Measurements from ENCODE around the gene RHPN2.

RHPN2 gene

DNA sequence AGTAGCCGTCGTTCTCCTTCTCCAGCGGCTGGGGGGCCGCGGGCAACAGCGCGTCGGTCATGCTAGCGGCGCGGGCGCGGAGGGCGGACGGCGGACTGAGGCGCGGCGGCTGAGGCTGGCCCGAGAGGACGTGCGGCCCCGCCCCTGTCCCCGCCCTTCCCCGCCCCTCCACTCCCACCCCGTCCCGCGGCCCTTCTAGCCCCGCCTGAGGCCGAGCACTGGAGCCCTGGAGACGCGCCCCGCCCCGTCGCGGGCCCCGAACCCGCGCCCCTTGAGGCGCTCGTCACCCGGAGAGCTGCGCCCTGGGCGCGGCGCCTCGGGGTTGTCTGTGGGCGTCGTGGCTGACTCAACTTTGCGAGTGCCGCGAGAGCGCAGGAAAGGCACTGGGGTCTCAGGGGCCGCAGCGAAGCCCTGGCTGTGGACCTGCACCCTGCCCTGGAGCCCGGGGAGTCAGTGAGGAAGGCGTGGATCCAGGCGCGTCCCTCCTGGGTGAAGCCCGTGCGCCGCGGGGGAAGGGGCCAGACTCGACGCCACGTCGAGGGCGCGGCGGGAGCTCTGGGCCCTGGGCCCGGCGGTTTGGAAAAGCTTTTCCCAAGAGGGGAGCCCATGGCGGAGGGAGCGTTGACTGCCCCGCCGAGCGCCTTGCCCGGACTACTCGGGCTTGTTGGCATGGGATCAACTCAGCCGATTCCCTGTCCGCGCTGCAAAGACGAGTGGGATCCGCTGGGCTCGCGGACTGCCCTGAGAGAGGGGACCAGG, at the start of gene RHPN2:
RHPN2 (minus strand) TSS at position 97 of the 759 bp plus-strand sequence; CDS start at position 61, 36 bp downstream.
- peak; percentile 62 for DNase-seq

DNA sequence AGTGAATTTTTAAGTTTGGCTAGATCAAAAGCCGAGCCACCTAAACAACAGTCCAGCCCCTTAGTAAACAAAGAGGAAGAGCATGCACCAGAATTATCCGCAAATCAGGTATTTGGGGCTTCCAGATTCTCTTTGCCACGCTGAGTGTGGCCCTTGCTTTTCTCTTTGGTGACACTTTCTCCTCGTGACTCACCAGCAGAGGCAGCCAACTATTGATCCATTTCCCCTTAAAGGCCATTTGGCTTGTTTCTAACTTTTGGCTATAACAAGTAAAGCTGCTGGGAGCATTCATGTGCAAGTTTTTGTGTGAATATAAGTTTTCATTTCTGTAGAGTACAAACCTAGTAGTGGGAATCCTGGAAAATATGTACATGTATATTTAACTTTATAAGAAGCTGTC, 49.6 kb upstream of the RHPN2 start:
- no peak for DNase-seq

DNA sequence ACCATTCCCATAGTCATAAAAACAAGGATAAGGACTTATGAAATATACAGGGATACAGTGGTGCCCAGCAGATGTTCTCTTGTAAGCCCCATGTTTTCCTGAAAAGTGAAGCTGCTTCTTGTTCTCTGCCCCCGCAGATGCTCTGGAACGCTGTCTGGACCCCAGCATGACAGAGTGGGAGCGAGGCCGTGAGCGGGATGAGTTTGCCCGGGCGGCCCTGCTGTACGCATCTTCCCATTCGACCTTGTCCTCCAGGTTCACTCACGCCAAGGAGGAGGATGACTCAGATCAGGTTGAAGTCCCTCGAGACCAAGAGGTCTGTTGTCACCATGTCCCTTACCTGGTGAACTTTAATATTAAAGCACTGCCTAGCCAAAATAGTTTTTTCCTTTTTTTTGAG, 46.9 kb upstream of the RHPN2 start:
- DNase-seq: no peak

DNA sequence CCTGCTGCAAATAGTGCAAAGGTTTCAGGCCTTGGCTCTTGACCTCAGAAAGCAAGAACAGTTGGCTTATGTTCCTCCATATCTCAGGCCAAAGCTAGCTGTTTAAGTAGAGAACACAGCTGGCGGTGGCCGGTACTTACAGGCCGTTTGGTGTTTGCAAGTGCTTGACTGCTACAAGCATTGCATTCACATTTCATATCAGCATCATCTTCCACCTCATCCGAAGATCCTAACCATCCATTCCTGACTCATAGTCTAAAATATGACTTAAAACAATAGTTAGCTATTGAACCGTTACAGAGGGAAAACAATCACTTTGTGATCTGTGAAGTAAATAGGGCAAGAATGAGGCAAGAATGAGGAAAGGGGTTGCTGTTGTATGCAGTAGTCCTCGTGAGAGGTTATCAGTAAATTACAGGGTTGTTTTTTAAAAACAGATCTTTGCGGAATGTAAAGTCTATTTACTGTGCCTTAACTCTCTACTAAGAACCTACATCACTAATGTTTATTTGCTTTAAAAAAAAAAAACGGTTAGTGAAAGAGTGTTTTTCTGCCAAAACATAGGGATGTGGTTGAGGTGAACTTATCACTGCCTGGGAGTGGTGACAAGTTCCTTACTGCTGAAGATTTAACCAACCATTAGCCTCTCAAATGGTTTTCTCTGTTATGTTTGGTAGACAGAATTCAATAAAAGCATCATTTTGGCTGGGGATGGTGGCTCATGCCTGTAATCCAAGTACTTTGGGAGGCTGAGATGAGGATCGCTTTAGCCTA, 45.6 kb upstream of the RHPN2 start:
- no peak for DNase-seq

DNA sequence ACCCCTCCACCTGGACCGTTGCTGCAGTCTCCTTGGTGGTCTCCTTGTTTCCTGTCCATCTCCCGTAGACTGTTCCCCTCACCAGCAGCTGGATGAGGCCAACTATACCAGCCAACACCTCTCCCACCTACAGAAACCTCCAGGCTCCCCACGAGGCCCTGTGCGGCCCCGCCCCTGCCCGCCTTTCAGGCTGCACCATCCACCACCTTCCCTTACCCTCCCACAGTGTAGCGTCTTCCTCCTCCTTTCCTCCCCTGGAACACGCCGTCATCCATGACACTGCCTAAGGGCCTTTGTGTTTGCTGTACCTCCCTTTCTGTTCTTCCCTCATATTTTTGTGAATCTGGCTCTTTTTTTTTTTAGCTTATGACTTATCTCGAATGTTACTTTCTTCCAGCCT, 43.5 kb upstream of the RHPN2 start:
- DNase-seq: no peak

DNA sequence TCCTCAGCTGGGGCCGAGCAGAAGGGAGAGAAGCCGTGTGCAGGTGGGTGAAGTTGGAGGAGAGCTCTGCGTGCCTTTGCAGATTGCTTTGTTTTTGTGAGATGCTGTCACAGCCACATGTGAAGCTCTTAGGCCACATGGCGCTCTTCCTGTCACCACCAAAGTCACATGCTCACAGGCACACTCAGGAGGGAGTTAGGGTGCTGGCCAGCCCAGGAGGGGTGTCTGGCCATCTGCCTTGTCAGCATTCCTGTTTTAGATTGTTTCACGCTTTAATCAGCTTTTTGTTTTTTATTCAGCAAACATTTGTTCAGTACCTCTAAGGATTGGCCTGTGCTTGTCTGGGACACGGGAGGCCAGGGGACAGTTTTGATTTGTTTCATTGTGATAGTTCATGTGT, 38.2 kb upstream of the RHPN2 start:
- DNase-seq: no peak

DNA sequence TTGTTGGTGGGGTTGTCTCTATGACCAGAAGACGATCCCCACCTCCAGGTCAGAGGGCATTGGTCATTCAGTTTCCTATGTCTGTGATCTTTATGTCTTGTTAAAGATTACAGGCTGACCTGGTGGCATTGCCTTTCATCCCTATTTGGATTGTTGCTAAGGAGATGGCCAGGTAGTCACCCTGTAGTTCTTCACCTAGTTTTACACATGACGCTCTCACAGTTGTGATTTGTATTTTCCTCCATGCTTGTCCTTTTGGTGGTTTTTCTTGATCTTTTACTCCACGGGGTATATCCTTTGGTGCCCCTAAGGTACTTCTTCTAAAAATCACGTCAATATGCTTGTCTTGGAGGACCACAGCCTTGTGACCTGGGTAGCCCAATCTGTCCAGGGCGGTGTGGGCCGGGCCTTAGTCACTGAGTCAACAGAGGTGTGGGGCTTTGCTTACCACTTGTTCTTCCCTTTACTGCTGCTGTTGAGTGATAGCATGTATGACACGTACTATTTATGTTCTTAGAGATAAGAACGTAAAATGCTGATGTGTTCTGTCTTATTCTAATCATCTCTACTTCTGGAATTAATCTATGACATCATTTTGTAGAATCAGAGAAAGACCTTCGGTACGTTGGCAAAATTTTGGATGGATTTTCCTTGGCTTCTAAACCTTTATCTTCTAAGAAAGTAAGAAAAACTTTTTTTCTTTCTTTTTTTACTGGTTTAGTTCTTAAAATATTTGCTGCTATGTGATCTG, 36.4 kb upstream of the RHPN2 start:
- DNase-seq: no peak

DNA sequence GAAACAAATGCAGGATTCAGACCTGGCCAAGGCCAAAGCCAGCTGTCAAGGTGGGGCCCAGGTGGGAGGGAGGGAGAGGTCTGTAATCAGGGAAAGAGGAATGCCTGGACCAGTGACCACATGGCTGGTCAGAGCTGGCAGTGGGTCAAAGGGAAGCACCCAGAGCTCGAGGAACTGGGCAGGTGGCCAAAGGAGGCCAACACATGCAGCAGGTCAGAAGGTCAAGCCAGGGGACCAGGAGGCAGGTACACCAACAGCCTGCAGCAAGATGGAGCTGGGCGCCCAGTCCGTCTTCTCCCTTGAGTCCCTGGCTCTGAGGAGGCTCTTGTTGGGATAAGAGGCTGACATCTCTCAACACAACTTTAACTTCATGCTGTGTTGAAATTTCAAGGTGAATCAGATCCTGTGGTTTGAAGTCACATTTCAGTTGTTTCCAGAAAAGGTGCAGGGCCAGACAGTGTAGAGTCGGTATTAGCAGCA, 33.4 kb upstream of the RHPN2 start:
- DNase-seq: no peak

DNA sequence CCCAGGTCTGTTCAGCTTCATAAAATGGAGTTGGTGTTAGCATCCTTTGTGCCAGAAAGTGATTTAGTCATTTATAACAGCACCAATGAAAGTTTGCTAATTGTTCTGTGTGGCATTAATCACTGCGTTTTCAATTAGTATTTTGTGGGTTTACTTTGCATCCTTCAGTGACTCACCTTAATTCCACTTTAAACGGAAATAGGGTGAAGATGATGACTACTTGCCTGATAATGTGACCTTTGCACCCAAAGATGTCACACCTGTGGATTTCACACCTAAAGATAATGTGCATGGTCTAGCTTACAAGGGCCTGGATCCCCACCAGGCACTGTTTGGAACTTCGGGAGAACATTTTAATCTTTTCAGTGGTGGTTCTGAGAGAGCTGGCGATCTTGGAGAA, 31.3 kb upstream of the RHPN2 start:
- no peak for DNase-seq

DNA sequence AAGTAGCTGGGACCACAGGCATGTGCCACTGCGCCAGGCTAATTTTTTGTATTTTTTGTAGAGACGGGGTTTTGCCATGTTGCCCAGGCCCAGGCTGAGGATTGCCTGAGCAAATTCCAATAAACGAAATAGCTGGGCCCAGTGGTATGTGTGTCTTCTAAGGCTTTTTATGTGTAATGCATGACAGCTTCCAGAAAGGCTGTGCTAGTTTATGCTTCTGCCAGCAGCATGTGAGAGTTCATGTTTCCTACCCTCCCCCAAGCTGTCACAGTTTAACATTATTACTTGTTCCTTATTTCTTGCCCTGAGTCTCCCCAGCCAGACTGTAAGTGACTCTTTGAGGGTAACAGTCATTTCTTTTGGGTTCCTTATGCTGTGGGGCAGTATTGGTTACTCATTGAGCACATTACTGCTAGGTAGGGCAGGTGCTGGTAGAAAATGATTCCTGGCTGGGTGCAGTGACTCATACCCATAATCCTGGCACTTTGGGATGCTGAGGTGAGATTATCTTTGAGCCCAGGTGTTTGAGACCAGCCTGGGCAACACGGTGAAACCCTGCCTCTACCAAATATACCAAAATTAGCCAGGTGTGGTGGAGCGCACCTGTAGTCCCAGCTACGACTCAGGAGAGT, 29.9 kb upstream of the RHPN2 start:
- no peak for DNase-seq

DNA sequence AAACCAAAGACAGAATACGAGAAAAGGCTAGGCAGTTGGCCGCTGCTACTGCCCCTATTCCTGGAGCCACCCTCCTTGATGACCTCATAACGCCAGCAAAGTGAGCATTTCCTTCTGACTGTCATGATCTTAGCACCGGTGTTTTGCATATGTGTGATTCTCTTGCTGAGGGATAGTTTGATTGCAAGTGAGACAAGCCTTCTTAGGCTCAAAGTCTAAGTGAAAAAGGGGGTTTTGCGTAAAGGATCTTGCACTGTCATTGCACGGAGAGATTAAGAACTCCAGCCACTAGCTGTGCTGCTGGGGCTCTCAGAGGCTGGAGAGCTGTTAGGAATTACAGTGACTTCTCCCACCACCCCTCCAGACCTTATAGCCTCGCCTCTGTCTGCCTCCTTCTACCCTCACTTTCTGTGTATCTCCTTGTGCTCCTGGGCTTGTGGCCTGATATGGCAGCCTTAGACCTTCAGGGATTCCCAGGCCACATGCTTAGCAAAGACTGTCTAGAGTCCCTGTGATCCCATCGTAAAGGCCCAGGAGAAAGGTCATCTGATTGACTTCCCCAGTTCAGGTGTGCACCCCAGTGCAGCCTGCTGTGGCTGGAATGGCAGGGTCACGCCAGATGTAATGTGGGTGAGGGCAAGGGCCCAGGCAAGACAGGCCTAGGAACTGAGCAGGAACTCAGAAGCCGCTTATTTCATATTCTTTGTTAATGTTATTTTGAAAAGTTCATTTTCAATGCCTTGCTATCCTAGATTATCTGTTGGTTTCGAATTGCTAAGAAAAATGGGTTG, 28.9 kb upstream of the RHPN2 start:
- no peak for DNase-seq

DNA sequence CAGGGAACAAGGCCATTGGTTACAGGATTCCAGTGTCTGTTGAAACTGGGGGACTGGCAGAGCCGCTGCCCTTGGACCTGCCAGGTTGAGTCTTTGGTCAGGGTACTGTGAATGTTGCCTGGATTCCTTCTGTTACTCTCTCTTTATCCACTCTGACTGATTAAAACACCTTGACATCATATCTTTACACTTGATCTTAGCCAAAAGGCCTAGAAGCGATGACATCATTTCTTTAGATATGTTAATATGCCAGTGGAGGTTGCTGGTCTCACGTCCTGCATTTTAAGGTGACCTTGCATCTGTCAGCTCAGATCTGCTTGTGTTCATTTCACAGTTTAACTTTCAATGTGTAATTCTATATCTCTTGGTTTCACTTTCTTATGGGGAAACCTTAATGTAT, 25.5 kb upstream of the RHPN2 start:
- DNase-seq: no peak

DNA sequence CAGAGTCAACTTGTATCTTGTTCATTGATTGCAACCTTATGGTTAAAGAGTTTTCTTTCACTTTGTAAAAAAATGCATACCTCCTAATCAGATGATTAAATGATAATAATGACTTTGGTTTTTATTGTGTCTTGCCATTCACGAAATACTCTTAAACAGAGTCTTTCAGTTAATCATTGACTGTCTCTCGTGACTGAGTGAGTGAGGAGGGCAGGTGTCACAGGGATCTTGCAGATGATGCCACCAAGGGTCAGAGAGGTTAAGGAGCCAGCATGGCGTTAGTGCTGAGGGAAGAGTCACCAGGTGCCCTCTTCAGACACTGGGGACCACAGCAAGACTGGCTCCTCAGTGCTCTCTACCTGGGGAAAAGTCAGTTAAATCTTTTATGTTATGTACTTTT, 24.3 kb upstream of the RHPN2 start:
- no peak for DNase-seq

DNA sequence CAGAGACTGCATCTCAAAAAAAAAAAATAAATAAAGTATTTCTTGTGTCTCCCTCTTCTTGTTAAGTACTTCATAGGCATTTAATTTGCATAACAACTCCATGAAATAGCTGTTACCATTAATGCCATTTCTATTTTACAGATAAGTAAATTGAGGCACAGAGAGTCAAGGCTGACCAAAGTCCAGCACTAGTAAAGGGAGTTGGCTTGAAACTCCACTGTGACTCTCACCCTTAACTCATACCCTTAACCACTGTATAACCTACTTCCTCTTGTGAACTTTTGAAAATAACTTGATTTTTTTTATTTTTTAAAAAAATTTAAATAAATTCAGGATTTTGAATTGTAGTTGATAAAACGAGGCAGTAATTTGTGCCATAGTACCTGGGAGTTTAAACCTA, 22.3 kb upstream of the RHPN2 start:
- DNase-seq: no peak

DNA sequence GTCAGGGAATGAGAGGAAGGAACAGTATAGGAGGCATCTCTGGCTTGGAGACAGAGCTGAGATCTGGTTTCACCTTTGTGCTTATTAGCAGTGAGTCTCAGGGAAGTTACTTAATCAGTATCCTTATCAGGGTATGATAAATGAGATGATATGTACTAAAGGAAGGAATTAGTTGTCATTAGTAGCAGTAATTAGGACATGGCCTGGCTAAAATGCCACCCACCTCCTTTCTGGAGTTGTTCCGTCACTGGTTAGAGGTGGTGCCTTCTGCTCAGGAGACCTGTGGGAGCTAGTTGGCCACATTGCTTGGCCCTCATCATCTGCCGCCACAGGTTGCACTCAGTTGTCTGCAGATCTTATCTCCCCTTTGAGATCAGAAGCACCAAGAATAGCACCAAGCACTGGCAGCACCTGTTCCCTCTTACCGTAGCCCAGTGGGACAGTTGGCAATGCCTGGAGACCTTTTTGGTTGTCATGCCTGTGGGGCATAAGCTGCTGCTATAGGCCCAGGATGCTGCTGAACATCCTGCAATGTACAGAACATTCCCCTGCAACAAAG, 21.0 kb upstream of the RHPN2 start:
- no peak for DNase-seq

DNA sequence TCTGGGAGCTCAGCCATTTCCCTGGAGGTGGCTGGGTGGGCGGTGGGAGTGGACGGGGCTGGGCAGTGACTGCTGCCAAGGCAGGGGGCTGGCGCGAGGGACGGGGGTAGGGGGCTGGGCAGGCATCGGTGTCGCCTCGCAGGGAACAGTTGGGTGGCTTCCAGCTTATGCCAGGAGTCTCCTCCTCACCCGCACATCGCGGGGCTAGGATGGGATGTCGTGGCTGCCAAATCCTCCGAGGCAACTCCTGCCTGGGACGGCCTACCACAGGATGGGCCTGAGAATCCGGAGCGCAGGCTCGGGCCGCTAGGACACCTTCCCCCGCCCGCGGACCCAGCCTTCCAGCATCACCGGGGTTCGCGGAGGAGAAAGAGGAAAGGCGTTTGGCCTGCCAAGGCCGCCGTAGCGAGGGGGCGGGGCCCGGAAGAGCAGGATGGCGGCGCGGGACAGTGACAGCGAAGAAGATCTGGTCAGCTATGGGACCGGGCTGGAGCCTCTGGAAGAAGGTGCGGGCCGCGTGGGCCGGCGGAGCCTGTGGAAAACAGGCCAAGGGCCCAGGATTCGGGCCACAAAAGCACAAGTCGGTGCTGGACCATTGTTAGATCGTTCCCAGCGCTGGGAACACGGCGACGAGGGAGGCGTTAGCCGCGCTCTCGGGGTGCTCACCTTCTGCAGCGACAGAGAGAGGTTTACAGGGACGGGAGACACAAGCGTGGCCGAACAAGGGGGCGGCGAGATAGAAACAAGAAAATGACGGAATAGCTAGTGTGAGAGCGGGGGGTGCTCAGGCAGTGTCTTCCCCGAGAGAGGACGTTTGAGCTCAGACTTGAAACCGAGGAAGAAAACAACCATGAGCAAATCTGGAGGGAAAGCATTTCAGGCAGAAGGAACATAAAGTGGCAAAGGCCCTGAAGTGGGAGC, 16.3 kb upstream of the RHPN2 start, which contains the start of gene GPATCH1:
GPATCH1 (plus strand) TSS at position 421 of the 921 bp plus-strand sequence; CDS start at position 434, 13 bp downstream.
- DNase-seq: peak; percentile 87

DNA sequence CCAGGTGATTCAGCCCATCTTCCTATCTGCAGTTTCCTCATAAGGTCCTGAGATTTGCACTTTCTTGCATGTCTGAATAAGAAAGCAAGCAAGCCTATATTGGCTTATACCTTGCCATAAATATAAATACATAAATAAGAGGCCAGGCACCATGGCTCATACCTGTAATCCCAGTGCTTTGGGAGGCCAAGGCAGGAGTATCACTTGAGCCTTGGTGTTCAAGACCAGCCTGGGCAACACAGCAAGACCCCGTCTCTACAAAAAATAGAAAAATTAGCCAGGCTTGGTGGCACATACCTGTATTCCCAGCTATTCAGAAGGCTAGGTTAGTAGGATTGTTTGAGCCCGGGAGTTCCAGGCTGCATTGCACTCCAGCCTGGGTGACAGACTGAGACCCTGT, 10.8 kb upstream of the RHPN2 start:
- DNase-seq: no peak

DNA sequence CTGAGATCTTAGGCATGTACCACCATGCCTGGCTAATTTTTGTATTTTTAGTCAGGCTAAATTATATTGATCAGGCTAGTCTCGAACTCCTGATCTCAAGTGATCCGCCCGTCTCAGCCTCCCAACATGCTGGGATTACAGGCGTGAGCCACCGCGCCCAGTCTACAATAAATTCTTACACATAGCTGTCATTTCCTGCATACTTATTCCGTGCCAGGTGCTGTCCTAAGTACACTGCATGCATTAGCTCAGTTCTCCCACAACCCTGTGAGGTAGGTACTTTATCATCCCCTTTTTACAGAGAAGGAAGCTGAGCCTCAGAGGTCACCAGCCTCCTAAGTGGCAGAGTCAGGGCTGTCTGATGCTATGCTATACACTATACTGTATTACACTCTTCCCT, 7.2 kb upstream of the RHPN2 start:
- no peak for DNase-seq

DNA sequence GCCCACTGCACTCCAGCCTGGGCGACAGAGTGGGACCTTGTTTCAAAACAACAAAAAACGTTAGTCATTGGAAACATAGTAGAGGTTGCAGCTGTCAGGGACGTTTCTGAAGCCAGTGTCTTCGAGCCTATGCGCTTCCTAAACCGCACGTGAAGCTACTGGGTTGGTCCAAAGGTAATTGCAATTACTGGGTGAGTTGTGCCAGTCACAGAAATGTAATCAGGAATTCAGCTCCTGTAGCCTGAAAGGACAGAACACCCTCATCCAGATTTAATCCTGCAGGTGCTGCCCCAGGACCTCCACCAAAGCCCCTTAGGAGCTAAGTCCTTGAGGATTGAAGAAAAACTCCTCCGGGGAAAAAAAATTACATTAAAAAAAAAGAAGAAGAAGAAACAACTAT, 2.4 kb upstream of the RHPN2 start:
- no peak for DNase-seq

DNA sequence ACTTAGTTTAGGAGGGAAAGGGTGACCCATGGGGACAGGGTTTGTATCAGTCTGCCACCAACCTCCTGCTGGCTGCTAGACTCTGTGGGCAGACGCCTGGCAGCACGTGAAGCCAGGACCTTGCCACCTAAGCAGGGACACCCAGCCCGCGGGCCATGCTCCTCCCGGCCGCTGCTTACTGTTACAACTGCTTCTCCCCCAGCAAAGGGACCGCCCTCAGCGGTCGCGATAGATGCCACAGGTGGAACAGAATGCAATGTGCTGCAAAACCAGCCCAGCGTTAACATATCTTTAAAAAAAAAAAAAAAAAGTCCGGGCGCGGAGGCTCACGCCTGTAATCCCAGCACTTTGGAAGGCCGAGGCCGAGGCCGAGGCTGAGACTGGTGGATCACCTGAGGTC, 1.9 kb upstream of the RHPN2 start:
- no peak for DNase-seq

DNA sequence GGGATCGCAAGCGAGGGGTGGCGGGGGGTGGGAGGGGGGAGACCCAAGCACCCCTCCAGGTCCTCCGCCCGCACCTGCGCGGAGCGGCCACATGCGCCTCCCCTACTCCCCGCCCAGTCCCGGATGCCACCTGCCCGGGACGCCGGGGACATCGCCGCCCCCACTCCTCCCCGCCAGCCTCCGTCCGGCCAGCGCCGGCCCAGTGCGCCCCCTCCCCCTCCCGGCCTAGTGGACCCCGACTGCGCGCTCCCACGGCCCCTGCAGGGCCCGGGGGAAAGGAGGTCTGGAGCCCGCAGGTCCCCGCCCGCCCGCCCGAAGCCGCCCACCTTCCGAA, 263 bp downstream of the RHPN2 start:
- DNase-seq: no peak

Measured in stimulated activated CD4-positive, alpha-beta T cell treated with anti-CD3 and anti-CD28 coated beads, Interleukin-4, amount 100 ng/mL, for 24 hours (primary cell).